HFFc6 (cell line): Measurements from ENCODE around the gene CHSY3. TPM values are rescaled to one million over a fixed set of nuclear protein-coding genes. Genes with fewer than 3 reads are reported as not detected.

ENCODE experiments used
- DNase-seq: peaks from one replicate; pipeline ENCODE4 v3.0.0-alpha.2; 2018
- H3K27ac Mint-ChIP-seq: 2 replicates; pipeline ENCODE4 v1.8.0; 2020; ENCODE audit warnings: mild to moderate bottlenecking, mixed read lengths
- H3K27me3 Mint-ChIP-seq: 2 replicates; pipeline ENCODE4 v1.8.0; 2021; ENCODE audit warnings: mild to moderate bottlenecking, moderate library complexity, mixed read lengths; ENCODE audit not compliant: insufficient read depth
- H3K36me3 Mint-ChIP-seq: 2 replicates; pipeline ENCODE4 v1.8.0; 2021; ENCODE audit warnings: low read depth, mixed read lengths
- H3K4me1 Mint-ChIP-seq: 2 replicates; pipeline ENCODE4 v1.8.0; 2020; ENCODE audit warnings: low read depth, mixed read lengths
- H3K4me3 Mint-ChIP-seq: 2 replicates; pipeline ENCODE4 v1.8.0; 2020; ENCODE audit warnings: mild to moderate bottlenecking, moderate library complexity, mixed read lengths
- H3K9me3 Mint-ChIP-seq: 2 replicates; pipeline ENCODE4 v1.8.0; 2020; ENCODE audit warnings: mild to moderate bottlenecking, mixed read lengths
- total RNA-seq, 6 experiments: library from RNA; stranded (reverse); fragmentation: NEBNext Ultra II Directional; extraction: Animal tissue kit (Norgen Biotek cat#: 25700); gene quantifications; 2 replicates in 1 of 6; 3 replicates in 5 of 6; pipeline ENCODE4 v1.2.3, GENCODE V29; 2021
- TF ChIP-seq, protein P1 (sequence below): fragments of 200-600 bp; sonication (generic); IDR thresholded peaks from 2 replicates; pipeline ENCODE4 v1.5.0; 2021; ENCODE audit warnings: antibody characterized with exemption, mild to moderate bottlenecking

The CHSY3 gene
- total RNA-seq, 6 experiments from 2014 or later, result 0.07 to 0.19 (median 0.07) TPM; not detected in 2

- no peak overlapping the region for H3K4me3 Mint-ChIP-seq
- H3K36me3 Mint-ChIP-seq, result no peaks in the 10 kb centered on the region
- TF ChIP-seq, protein P1, sequence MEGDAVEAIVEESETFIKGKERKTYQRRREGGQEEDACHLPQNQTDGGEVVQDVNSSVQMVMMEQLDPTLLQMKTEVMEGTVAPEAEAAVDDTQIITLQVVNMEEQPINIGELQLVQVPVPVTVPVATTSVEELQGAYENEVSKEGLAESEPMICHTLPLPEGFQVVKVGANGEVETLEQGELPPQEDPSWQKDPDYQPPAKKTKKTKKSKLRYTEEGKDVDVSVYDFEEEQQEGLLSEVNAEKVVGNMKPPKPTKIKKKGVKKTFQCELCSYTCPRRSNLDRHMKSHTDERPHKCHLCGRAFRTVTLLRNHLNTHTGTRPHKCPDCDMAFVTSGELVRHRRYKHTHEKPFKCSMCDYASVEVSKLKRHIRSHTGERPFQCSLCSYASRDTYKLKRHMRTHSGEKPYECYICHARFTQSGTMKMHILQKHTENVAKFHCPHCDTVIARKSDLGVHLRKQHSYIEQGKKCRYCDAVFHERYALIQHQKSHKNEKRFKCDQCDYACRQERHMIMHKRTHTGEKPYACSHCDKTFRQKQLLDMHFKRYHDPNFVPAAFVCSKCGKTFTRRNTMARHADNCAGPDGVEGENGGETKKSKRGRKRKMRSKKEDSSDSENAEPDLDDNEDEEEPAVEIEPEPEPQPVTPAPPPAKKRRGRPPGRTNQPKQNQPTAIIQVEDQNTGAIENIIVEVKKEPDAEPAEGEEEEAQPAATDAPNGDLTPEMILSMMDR, result no peak
- no peaks in the 10 kb centered on the region for H3K27me3 Mint-ChIP-seq
- H3K4me1 Mint-ChIP-seq, result no peaks in the 10 kb centered on the region
- H3K27ac Mint-ChIP-seq, result no peak overlapping the region
- H3K9me3 Mint-ChIP-seq, result peaks cover 30% of the 10 kb centered on the region
- no peak for DNase-seq
These were observed 194.7 kb downstream of the CHSY3 start for GRCh38 chr5:130099008-130099407.

DNA sequence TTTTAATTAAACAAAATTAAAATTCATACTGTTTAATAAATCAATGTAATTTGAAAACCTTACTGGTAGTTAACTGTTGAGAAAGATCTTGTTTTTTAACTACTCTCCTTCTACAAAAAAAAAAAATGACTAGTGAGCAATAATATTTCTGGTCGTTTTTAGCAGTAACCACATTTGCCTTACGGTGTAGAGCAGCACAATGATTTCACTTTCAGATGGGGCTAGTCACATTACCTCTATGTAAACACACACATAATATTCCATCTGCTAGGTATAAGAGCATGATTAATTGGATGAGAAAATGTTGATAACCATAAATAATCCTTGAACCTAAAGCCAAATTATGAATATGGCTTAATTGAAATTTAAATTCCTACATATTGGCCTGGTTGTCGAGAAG is 198.1 kb downstream of the CHSY3 start:
- H3K4me3 Mint-ChIP-seq, result no peak overlapping the region
- H3K4me1 Mint-ChIP-seq, result no peaks in the 10 kb centered on the region
- DNase-seq, result no peak
- TF ChIP-seq, protein P1, result no peak
- H3K36me3 Mint-ChIP-seq, result no peaks in the 10 kb centered on the region
- H3K27me3 Mint-ChIP-seq, result no peaks in the 10 kb centered on the region
- no peak overlapping the region for H3K27ac Mint-ChIP-seq
- peaks cover 25% of the 10 kb centered on the region for H3K9me3 Mint-ChIP-seq

GRCh38 chr5:130102960-130103359 is 198.7 kb downstream of the CHSY3 start:
- TF ChIP-seq, protein P1, result no peak
- Mint-ChIP-seq H3K4me1 (no peaks in the 10 kb centered on the region), H3K36me3 (no peaks in the 10 kb centered on the region), H3K9me3 (peaks cover 20% of the 10 kb centered on the region), H3K27ac (no peak overlapping the region), H3K4me3 (no peak overlapping the region), H3K27me3 (no peaks in the 10 kb centered on the region)
- DNase-seq, result no peak

DNA sequence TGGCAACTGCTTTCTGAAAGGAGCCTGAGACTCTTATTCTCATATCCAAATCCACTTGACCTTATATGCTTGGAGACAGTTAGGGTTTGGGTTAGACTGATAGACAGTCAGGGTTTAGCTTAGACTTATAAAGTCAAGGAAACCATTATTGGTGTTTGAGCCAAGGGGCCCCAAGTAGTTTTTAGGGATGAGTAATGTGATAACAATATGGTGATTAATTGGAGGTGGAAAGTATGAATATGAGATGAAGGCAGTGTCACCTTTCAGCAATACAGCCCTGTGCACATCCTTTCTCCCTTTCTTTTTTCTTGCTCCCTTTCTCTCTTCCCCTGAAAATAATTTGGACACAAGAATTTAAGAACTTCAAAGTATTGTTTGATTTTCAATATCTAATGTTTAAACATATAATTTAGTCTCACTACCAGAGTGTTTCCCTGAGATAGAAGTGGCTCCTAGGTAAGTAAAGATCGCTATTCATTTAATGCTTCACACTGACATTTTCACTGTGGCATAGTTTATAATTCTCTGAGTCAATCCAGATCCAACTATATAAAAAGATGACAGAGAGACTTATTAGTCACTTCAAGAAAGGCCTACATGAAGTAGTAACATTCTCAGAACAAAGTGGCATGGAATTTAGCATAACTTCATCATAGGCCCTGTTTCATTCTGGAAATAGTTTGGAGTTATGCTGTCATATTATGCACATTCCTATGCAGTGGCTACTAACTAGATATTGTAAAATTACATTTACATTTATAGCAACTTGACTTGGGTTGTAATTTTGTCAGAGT is 200.8 kb downstream of the CHSY3 start:
- Mint-ChIP-seq H3K27me3 (no peaks in the 10 kb centered on the region), H3K9me3 (peaks cover 16% of the 10 kb centered on the region), H3K4me1 (no peaks in the 10 kb centered on the region), H3K36me3 (no peaks in the 10 kb centered on the region), H3K4me3 (no peak overlapping the region), H3K27ac (no peak overlapping the region)
- no peak for DNase-seq
- TF ChIP-seq, protein P1, result no peak

DNA sequence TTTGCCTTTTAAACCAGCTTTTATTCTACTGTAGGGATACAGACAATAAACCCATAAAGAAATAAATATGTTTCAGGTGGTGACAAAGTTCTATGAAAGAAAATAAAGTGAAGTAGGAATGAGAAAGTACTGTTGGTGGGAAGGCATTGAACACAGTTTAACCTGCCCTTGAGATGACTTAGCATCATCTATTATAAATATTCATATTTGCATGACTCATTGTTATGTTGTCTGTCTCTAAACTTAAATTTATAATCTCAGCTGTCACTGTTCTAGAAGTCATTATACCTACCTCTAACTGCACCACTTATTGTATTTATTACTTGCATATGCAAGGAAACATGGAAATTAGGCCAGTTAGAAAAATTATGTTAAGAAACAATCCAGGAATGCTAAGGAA is 202.2 kb downstream of the CHSY3 start:
- Mint-ChIP-seq H3K4me3 (no peak overlapping the region), H3K27ac (no peak overlapping the region), H3K36me3 (no peaks in the 10 kb centered on the region), H3K9me3 (peaks cover 7% of the 10 kb centered on the region), H3K4me1 (no peaks in the 10 kb centered on the region), H3K27me3 (no peaks in the 10 kb centered on the region)
- TF ChIP-seq, protein P1, result no peak
- no peak for DNase-seq
